GM18870 (cell line): ENCODE results near the gene SORCS2.

Experiments
- ATAC-seq: cut with Tn5 transposase; IDR thresholded peaks from one replicate; pipeline ENCODE4 v1.9.1; 2021; ENCODE audit warnings: moderate library complexity; ENCODE audit not compliant: unreplicated experiment

The SORCS2 gene

DNA sequence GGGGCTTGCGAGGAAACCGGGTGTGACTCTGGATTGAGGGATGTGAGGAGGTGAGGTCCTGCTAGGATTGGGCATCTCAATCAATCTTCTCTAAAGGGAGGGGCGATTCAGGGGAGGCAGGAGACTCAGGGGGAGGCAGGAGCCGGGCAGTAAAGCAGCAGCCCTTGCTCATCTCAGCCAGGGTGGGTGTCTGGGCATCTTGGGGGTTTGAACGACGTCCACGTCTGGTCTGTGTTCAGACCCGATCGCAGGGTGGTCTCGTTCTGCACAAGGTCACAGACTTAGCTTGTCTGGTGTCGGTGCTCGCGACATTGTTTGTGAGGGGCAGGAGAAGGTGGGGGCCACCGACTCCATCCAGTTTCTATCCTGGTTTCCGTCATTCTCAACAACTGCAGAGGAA, 473.7 kb downstream of the SORCS2 start:
- no peak for ATAC-seq

- no peak for ATAC-seq
Observed at GRCh38 chr4:7666744-7667143, 474.4 kb downstream of the SORCS2 start.

DNA sequence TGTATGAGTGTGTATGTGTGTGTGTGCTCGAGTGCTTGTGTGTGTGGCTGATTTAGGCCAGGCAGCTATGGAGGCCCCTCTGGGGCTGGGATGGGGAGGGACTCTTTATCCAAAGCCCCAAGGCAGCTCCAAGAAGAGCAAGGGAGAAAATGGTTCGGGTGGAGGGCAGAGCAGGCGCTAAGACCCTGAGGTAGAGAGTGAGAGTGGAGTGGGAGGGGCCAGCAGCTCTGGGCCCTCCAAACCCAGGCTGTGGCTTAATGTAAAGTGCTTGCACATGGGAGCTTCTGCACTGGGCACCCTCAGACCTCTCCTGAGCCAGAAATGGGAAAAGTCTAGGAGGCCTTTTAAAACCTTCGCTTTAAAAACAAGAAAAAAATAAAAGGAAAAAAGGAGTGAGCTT, 475.9 kb downstream of the SORCS2 start:
- no peak for ATAC-seq

DNA sequence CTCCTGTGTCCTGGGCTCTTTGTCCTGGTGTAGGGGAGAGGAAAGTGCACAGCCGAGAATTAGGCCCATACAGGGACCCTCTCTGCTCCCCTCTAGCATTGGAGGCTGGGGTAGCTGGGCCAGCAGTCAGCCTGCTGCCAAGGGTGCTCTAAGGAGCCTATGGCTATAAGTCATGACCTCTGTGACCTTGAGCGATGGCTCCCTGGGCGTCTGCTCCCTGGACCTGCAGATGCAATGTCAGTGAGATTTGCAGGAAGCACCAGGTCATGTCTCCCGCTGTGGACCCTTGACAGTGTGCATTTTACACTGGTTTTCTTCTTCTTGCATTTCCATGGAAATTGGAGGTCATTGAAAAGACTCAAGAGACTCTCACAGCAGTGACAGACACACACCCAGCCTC, 476.5 kb downstream of the SORCS2 start:
- no peak for ATAC-seq

DNA sequence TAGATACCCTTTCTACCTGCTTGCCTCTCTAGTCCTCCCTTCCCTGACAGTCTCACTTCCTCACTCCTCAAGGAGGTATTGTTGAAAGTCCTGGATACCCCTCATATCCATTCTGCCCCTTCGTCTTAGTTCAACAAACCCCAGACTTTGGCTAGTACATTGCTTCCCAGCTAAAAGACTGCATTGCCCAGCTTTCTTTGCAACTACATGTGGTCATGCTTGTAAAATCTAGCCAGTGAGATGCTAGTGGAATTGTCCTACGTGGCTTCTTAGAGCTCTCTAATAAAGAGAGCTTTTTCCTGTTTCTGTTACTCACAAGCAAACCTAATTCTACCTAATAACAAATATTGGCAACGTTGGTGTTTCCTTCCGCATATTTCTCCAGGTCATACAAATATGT, 480.3 kb downstream of the SORCS2 start:
- ATAC-seq = no peak

DNA sequence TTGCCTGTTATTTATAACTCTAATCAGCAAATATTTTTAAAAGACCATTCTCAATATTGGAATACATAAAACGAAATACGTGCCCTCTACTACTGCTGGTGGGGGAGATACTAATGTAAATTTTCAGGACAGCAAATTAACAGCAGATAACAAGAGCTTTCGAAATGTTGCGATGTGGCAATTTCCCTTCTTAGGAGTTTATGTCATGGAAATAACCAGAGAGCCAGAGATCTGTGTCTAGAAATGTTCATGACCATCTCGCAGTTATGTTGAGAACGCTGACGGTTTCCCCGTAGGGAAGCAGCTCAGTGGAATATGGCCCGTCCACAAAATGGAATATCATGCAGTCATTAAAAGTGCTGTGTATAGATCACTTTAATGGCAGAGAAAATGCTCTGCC, 480.8 kb downstream of the SORCS2 start:
- no peak for ATAC-seq

DNA sequence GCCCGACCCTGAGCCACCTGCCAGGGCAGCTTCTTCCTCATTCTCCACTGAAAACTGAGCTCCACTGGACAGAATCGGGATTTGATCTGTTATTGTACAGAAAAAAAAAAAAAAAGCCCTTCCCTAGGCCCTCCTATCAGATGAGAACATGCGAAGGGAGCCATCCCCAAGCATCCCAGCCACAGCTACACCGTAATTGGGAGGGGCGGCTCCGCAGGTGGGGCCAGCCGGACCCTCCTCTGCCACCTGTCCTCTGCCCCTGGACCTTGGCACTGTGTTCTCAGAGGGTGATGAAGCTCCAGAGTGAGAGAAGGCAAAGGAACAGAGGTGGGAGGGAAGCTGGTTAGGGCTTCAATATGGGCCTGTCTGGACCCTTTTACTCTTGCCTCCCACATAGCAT, 482.4 kb downstream of the SORCS2 start:
- no peak for ATAC-seq

DNA sequence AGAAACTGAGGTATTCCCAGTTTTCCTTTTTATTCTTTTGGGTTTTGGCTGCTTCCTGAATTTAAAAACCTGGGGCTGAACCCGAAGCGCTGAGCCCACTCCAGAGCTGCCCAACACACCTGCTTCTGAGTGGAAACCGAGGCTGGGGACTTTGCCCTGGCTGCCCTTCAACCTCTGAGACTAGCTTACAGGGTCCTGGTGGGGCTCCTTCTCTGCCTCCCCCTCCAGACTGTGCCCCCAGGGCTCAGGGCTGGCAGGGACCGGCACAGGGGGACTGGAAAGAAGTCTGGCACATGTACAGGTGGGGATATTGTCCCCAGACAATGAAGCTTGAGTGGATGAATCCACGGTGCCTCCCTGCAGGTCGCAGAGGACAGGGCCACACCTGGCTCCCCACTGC, 482.8 kb downstream of the SORCS2 start:
- ATAC-seq = no peak

DNA sequence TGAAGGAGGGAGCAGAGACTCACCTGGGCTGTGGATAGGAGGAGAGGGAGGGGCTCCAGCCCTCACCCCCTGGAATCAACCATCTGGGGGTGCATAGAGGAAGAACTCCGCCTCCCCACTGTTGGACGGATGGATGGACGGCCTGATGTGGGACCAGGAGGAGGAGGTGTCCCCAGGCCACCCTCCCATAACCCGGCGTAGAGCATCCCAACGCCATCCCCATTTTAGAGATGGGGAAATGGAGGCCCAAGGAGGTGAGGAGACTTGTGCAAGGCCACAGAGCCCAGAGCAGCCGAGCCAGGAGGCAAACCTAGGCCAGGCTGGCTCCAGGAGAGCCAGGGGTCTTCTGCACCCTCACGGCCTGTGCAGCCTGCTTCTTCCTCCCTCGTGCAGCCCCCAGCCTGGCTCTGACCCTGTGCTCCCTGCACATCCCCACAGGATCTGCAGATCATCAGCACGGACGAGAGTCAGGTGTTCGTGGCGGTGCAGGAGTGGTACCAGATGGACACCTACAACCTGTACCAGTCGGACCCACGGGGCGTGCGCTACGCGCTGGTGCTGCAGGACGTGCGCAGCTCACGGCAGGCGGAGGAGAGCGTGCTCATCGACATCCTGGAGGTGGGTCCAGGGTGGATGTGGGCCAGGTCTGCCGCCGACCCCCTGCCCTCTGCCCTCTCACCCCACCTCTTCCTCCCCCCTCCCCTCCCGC, 483.4 kb downstream of the SORCS2 start:
- no peak for ATAC-seq

DNA sequence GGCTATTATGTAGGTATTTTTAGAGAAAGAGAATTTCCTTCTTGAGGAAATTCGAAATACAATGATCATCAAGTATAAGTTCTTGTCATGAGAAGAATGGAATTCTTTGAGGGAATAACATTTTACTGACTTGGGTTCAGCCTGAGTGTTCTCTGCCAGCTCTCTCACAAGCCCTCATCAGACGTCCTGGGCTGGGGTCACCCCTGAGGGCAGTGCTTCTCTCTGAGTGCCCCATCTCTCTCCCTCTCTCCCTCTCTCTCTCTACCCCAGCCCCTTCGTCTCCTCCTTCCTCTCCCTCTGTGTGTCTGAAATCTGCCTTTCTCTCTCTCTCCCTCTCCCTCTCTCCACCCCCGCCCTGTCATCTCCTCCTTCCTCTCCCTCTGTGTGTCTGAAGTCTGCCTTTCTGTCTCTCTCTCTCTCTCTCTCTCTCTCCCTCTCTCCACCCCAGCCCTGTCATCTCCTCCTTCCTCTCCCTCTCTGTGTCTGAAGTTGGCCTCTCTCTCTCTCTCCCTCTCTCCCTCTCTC, 484.1 kb downstream of the SORCS2 start:
- no peak for ATAC-seq

DNA sequence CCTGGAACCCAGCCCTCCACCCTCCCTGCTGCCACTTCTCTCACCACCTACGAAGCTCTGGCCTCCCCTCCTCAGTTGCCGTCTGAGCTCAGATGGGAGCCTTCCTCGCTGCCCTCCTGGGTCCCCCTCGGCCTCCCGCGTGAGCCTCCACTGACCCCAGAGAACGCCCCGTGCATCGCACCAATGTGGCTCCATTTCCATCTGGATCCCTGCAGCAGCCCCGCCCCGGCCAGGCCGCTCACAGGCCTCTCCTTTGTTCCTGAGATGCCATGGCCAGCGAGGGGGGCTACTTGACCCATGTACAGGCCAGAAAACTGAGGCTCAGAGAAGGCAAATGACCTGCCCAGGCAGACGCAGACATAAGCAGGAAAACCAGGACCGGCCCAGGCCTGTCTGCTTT, 484.7 kb downstream of the SORCS2 start:
- ATAC-seq = no peak

DNA sequence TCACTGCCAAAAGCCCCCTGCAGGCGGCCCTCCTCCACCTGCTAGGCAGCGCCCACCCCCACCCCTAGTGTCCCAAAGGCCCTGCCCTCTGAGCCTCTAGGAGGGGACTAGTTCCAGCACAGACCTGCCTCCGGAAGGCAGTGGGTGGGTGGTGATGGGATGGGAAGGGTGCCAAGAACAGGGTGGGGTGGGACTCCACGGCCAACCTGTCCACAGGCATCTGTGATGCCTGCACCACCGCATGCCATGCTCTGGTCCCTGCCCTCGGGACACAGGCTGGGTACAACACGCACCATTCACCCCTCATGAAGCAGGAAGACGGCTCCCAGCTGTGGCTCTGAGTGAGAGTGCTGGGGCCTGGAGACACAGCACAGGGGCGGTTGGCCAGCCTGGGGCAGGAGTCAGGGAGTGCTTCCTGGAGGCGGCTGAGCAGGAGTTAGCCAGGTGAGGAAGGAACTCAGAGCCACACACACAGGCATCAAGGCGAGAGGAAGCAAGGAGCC, 485.5 kb downstream of the SORCS2 start:
- no peak for ATAC-seq

GRCh38 chr4:7678318-7678852, 486.0 kb downstream of the SORCS2 start:
- no peak for ATAC-seq

- ATAC-seq = no peak
Observed at GRCh38 chr4:7679406-7680040, 487.2 kb downstream of the SORCS2 start.

GRCh38 chr4:7680106-7680505, 487.8 kb downstream of the SORCS2 start:
- ATAC-seq = no peak

DNA sequence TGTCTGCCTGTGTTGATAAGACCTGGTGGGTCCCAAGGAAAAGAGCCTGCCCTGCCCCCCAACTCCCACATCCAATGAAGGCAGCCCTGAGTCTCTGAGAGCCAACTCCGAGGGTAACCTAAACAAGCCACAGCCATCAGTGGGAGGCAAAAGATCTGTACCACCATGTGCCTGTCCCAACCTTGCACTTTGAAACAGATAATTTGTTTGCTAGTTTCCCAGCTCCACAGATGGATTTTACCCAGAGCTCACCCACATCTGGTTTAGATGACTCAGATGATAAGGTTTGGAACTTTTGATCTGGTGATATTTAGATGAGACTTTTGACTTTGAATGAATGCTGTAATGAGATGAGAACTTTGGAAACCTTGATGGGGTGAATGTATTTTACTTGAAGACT, 488.4 kb downstream of the SORCS2 start:
- no peak for ATAC-seq

DNA sequence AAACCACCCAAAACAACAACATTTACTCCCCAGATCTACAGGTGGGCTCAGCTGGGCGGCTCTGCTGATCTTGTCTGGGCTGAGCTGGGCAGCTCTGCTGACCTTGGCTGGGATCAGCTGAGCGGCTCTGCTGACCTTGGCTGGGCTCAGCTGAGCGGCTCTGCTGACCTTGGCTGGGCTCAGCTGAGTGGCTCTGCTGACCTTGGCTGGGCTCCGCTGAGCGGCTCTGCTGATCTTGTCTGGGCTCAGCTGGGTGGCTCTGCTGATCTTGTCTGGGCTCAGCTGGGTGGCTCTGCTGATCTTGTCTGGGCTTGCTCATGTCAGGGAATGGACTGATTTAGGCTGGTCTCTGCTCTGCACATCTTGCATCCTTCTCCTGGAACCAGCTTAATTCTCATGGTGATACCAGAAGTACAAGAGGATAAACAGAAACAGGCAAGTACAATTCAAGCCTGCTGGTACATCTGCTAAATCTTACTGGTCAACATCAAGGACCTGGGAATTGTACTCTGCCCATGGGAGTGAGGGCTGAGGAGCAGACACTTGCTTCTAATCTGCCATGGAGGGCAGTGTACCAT, 490.9 kb downstream of the SORCS2 start:
- no peak for ATAC-seq

DNA sequence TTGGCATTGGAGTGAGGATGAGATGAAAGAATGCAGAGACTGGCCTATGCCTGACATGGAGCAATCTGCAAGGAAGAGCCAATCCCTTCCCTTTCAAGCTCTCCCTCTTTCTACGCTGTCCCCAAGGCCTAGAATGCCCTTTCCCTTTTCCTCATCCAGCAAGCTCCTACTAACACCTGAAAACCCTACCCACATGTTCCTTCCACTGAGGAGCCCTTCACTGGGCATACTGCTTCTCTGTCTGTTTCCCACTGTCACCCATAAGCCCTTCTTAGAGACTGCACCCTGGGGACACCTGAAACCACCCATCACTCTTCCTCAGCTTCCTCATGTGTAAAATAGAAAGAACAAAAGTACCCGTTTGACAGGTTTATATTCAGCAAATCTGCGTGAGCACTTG, 492.0 kb downstream of the SORCS2 start:
- ATAC-seq = no peak

- ATAC-seq = no peak
Observed at GRCh38 chr4:7686070-7686870, 493.9 kb downstream of the SORCS2 start.

DNA sequence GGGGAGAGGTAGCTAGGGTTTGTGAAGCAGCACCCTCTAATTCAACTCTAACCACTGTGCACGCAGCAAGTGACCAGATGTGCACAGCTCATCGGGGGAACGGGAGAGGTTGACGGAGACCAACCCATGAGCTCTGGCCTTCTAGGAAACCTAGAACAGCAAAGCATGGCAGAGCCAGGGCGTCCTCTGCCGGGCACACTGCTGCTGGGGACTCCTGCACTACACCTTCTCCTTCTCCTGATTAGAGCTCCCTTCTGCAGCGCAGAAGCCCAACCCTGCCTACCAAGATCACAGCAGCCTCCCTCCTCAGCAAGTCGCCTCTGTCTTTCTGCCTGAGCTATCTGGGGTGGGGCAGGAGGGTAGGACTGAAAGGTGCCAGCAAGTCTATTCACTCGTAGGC, 494.7 kb downstream of the SORCS2 start:
- ATAC-seq = no peak

DNA sequence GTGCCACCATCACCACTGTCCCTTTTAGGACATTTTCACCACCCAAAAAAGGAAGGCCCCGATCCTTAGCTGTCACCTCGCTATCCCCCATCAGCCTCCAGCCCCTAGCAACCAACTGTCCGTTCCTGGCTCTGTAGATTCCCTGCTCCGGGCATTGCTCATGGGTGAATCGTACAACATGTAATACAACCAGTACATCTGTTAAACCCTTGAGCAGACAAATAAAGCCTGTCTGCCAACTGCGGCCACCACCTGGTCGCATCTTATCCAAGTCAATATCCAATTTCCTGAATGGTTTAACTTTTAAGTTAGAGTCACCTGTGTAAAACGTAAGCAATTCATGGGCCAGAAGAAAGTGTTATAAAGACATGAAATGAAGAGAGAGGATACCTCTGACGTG, 495.5 kb downstream of the SORCS2 start:
- no peak for ATAC-seq
